ENCODE data around the gene SEC31A.

DNA sequence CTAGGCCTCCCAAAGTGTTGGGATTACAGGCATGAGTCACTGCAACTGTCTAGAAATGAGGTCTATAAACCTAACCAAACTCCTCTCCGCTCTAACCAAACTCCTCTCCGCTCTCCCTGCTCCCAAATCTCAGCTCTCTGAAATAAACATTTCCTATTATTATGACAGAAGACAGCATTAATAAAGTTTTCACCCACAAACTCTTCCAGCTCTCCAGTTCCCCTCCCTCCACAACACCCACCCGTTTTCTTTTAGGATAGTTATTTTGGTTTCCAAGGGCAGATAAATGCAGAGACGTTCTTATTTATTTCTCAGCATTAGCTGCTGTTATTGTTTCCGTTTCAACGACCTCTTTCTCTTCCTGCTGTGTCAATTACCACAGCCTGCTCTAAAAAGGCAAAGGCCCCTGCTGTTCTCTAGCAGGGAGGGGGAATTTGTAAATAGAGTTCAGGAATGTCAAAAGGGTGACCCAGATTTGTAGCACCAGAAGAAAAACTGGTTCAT lies 79.1 kb downstream of the SEC31A start:
- TF ChIP-seq, protein P1, sequence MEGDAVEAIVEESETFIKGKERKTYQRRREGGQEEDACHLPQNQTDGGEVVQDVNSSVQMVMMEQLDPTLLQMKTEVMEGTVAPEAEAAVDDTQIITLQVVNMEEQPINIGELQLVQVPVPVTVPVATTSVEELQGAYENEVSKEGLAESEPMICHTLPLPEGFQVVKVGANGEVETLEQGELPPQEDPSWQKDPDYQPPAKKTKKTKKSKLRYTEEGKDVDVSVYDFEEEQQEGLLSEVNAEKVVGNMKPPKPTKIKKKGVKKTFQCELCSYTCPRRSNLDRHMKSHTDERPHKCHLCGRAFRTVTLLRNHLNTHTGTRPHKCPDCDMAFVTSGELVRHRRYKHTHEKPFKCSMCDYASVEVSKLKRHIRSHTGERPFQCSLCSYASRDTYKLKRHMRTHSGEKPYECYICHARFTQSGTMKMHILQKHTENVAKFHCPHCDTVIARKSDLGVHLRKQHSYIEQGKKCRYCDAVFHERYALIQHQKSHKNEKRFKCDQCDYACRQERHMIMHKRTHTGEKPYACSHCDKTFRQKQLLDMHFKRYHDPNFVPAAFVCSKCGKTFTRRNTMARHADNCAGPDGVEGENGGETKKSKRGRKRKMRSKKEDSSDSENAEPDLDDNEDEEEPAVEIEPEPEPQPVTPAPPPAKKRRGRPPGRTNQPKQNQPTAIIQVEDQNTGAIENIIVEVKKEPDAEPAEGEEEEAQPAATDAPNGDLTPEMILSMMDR (IDR thresholded peaks at IDR 0.05; ENCODE audit: low read depth, low read length), result no peak
- TF ChIP-seq EZH2phosphoT487 (IDR thresholded peaks at IDR 0.05; ENCODE audit: low read depth), result no peak

Measured in OCI-LY3 (cell line).